Stimulated activated CD8-positive, alpha-beta memory T cell treated with anti-CD3 and anti-CD28 coated beads, Interleukin-7, amount 100 ng/mL, for 4 hours (primary cell): Measurements from ENCODE around the gene PAQR3.
"Not testable (repeated sequence)": the region's sequence is repeated elsewhere in the genome, so short reads cannot be mapped to it uniquely, and the experiment has no call there.

ENCODE experiments used
- DNase-seq, 2 donors: peaks; one replicate each; pipeline ENCODE4 v3.0.0-alpha.2; 2020; ENCODE audit warnings: low read depth in 2 of 2

The PAQR3 gene

DNA sequence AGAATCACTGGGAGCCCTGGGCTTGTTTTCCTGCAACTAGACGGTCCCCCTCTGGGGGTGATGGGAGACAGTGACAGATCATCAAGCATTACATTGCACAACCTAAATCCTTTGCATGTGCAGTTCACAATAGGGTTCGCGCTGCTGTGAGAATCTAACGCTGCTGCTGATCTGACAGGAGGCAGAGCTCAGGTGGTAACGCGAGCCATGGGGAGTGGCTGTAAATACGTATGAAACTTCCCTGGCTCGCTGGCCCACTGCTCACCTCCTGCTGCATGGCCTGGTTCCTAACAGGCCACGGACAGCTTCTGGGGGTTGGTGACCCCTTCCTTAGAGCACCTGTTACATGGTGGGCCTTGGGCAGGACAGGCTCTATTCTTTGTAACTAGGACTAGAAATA, 10.4 kb downstream of the PAQR3 start:
- no peak for DNase-seq

GRCh38 chr4:78926826-78927225, 12.4 kb downstream of the PAQR3 start:
- DNase-seq: no peak

DNA sequence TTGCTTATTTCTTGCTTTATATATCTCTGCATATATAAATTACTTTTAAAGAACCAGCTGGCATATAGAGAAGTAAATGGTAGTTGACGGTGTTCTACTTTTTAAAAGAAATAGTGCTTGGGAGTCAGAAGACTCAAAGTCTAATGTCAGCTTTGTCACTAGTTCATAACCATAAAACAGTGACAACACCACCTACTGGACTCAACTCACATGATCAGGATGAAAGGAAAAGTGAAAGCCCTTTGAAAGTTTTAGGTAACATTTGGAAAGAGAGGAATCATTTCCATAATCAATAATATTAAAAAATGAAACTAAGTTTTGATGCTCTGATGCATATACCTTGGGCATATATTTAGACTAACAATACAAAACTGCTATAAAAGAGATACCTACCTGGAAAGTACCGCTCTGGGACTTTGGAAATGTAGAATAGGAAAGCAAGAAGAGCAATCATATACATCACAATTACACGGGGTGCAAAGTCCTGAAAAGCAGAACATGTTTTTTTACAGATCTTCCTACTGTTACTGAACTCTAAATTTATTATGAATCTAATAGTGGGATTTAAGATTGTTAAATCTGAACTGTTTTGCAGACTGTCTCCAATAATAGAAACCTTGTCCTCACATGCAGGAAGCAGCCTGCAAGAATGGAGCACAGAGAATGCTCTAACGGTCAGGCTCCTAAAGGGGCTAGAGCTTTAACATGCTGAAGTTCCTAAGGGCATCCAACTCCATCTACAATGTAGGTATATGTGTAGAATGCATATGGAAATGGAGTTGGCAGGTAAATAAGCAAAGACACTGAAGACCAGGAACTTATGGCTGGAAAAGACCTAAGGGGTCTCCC, 15.6 kb downstream of the PAQR3 start:
- no peak for DNase-seq

- no peak for DNase-seq
Observed at GRCh38 chr4:78922207-78922606, 17.0 kb downstream of the PAQR3 start.

GRCh38 chr4:78910612-78911011, 28.6 kb downstream of the PAQR3 start:
- no peak for DNase-seq

DNA sequence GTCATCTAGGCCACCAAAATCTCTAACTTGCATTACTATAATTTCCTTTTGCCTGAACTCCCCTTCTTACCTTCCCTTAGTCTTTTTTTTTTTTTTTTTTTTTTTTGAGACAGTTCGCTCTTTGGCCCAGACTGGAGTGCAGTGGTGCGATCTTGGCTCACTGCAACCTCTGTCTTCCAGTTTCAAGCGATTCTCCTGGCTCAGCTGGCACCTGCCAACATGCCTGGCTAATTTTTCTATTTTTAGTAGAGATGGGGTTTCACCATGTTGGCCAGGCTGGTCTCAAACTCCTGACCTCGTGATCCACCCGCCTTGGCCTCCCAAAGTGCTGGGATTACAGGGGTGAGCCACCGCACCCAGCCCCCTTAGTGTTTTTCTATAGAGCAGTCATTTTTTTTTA, 30.3 kb downstream of the PAQR3 start:
- DNase-seq: not testable (repeated sequence)

GRCh38 chr4:78907638-78908037, 31.6 kb downstream of the PAQR3 start:
- no peak for DNase-seq

DNA sequence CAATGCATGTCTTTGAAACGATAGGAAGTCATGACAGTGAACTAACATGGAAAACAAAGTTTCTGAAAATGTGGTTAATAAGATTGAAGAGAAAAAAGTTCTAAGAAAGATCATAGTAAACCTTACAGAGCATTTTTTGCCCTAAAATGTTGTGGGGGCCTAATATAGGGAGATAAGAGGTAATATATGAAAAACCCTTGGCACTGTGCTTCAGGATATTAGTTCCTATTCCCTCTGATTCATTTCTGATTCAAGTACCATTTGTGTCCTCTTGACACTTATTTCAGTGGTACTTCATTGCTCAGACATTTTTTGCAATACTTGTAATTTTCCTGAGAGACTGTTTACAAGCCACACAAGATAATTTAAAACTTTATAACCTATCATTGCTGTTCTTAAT, 35.1 kb downstream of the PAQR3 start:
- no peak for DNase-seq

- DNase-seq: no peak
Observed at GRCh38 chr4:78902298-78902697, 36.9 kb downstream of the PAQR3 start.

DNA sequence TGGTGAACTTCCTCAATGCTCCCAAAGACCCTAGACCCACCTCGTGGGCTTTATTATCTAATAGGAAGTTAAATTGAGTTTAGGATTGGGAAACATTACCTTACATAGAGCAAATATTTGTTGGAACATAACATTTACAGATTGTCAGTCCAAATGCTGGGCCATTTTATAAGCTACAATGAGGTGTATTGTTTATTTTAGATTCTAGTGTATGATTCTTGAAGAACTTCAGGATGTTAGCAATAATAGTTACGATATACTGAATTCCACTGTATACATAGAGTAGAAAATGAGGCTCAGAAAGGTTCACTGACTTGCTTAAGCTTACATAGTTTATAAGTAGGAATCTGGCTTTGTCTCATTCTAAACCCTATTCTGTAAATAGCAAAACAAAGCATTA, 37.4 kb downstream of the PAQR3 start:
- no peak for DNase-seq

- DNase-seq: no peak
Observed at GRCh38 chr4:78899302-78899701, 39.9 kb downstream of the PAQR3 start.

DNA sequence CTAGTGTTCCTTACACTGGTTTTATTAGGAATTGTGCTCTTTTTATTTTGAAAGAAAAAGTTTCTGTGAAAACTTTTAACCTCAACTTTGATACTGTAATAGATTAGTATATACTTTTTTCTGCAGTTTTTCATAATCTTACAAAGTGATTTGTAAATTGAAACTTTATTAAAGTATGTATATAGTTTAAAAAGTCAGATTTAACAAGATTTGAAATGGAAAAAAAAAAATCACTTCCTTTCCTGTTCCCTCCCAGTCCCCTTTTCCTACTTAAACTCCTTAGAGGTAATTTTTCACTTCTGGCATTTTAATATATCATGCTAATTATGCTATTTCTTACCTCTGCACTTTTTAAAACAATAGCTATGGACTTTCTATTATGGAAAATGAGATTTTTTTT, 49.3 kb downstream of the PAQR3 start:
- DNase-seq: no peak

GRCh38 chr4:78885598-78885997, 53.6 kb downstream of the PAQR3 start:
- DNase-seq: no peak

- no peak for DNase-seq
Observed at GRCh38 chr4:78880874-78881492, 58.3 kb downstream of the PAQR3 start.

DNA sequence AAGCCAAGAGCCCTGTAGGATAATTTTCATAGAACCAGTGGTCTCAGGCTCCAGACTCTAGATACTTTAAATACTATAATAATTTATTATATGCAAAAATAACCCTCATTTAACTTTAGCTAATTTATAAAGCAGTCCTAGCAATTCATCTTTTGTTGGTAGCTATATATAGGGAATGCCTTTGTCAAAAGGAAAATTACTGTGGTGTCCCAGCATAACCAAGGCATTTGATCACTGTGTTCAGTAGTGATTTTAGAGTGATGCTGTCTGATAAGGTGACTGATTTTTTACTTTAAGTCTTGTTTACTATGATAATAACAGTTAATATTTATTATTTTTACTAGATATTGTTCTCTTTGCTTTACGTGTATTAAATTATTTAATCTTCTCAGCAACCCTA, 61.2 kb downstream of the PAQR3 start:
- DNase-seq: no peak

DNA sequence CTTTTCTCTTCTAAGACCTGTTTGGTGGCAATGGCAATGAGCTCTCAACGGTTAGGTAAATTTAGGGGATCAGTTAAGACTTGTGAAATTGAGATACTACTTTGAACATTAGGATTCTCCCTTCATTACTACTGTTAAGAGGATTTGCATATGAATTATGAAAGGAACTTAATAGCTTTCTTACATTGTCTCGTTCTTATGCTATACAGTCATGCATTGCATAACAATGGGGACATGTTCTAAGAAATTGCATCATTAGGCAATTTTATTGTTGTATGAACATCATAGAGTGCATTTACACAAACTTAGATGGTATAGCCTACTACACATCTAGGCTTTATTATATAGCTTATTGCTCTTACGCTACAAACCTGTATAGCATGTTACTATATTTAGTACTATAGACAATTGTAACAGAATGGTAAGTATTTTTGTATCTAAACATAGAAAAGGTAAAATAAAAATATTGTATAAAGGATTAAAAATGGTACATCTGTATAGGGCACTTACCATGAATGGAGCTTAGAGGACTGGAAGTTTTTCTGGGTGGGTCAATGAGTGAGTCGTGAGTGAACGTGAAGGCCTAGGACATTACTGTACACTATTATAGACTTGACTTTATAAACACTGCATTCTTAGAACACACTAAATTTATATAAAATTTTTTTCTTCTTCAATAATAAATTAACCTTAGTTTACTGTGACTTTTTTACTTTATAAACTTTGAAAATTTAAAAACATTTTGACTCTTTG, 62.5 kb downstream of the PAQR3 start:
- DNase-seq: no peak

GRCh38 chr4:78870056-78870455, 69.2 kb downstream of the PAQR3 start:
- no peak for DNase-seq

DNA sequence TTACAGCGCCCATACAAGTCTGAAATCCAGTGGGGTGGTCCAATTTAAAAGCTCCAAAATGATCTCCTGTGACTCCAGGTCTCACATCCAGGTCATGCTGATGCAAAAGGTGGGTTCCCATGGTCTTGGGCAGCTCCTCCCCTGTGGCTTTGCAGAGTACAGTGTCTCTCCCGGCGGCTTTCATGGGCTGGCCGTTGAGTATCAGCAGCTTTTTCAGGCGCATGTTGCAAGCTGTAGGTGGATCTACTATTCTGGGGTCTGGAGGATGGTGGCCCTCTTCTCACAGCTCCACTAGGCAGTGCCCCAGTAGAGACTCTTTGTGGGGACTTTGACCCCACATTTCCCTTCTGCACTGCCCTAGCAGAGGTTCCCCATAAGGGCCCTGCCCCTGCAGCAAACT, 70.5 kb downstream of the PAQR3 start:
- DNase-seq: not testable (repeated sequence)

DNA sequence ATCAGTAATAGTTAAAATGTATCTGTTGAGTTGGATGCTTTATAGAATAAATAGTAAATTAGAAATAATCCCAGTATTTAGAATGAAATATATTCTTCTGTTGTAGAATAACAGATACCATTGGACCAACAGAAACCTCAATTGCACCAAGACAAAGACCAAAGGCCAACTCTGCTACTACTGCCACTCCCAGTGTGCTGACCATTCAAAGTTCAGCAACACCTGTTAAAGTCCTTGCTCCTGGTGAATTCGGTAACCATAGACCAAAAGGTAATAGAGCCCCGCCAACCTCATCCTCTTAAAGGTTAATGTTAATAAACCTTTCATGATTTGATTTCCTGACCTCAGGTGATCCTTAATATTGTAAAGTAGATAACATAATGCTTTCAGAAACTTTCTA, 73.8 kb downstream of the PAQR3 start:
- no peak for DNase-seq

DNA sequence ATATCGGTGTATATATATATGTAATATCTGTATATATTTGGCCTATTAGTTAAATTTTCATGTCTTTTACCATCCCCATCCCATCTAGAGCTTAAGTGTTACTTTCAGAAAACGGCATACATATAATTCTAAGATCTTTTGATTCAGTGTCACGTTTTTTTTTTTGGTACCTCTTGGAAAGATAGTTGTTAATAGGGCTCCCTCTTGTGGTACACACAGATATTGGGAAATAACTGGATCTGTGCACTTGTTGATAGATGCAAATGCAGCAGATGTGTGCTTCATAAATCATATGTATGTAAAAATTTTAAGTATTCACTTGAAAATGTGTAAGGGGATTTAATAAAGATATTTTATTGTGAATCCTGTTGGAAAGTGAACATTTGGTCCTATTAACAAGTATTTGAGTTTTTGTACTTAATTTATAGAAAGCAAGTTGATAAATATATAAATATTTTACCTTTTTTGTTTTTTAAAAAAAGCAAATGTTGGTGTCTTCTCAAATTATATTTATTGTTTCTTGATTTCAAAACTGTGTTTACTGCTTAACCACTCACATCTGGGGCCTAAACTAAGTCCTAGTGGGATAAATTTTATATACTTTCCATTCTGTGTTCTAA, 74.7 kb downstream of the PAQR3 start:
- no peak for DNase-seq

- DNase-seq: no peak
Observed at GRCh38 chr4:78863991-78864390, 75.2 kb downstream of the PAQR3 start.

GRCh38 chr4:78863254-78863869, 75.9 kb downstream of the PAQR3 start:
- no peak for DNase-seq
